GM19099 (cell line): ENCODE data around the gene ANTXR2.

Experiments used
- POLR2A ChIP-seq: IDR thresholded peaks from 3 replicates; pipeline ENCODE4 v1.6.1; 2011; ENCODE audit warnings: low read depth; ENCODE audit not compliant: insufficient read length; ENCODE audit errors: extremely low read depth

The ANTXR2 gene

GRCh38 chr4:80075995-80076675 is 3.1 kb upstream of the ANTXR2 start:
- TF ChIP-seq POLR2A = no peak

GRCh38 chr4:80074651-80075050 is 1.6 kb upstream of the ANTXR2 start:
- TF ChIP-seq POLR2A = no peak

GRCh38 chr4:80074069-80074468 is 1.0 kb upstream of the ANTXR2 start:
- TF ChIP-seq POLR2A = no peak

- no peak for TF ChIP-seq POLR2A
These were observed 512 bp upstream of the ANTXR2 start for GRCh38 chr4:80073473-80074008.

GRCh38 chr4:80072228-80072743 is 743 bp downstream of the ANTXR2 start:
- TF ChIP-seq POLR2A = peak; percentile 25

GRCh38 chr4:80071604-80072227 is 1.3 kb downstream of the ANTXR2 start:
- TF ChIP-seq POLR2A = no peak

GRCh38 chr4:80070880-80071603 is 2.0 kb downstream of the ANTXR2 start:
- no peak for TF ChIP-seq POLR2A

- no peak for TF ChIP-seq POLR2A
These were observed 2.9 kb downstream of the ANTXR2 start for GRCh38 chr4:80069837-80070731.

GRCh38 chr4:80069108-80069836 is 3.8 kb downstream of the ANTXR2 start:
- no peak for TF ChIP-seq POLR2A

- no peak for TF ChIP-seq POLR2A
These were observed 7.4 kb downstream of the ANTXR2 start for GRCh38 chr4:80065601-80066000.

GRCh38 chr4:80062527-80062926 is 10.5 kb downstream of the ANTXR2 start:
- no peak for TF ChIP-seq POLR2A

GRCh38 chr4:80060804-80061203 is 12.2 kb downstream of the ANTXR2 start:
- no peak for TF ChIP-seq POLR2A

GRCh38 chr4:80058740-80059139 is 14.3 kb downstream of the ANTXR2 start:
- no peak for TF ChIP-seq POLR2A

GRCh38 chr4:80054375-80054774 is 18.7 kb downstream of the ANTXR2 start:
- TF ChIP-seq POLR2A = no peak
